IPS DF 6.9 (cell line): ENCODE measurements around the gene ENPP7.

Source experiments
- DNase-seq: peaks from one replicate; pipeline ENCODE4 v3.0.0-alpha.2; 2013; ENCODE audit warnings: low read depth, low spot score
- H3K27ac ChIP-seq: one replicate; pipeline ENCODE4 v1.5.1; 2013; ENCODE audit warnings: low read length, control low read depth
- H3K27me3 ChIP-seq: 2 replicates; pipeline ENCODE4 v1.6.1; 2013; ENCODE audit warnings: mild to moderate bottlenecking, low read length; ENCODE audit not compliant: control insufficient read depth, insufficient read depth
- H3K36me3 ChIP-seq: 2 replicates; pipeline ENCODE4 v1.6.1; 2013; ENCODE audit warnings: low read length; ENCODE audit not compliant: control insufficient read depth, insufficient read depth
- H3K4me1 ChIP-seq: 2 replicates; pipeline ENCODE4 v1.6.1; 2013; ENCODE audit warnings: low read length; ENCODE audit not compliant: control insufficient read depth, insufficient read depth
- H3K4me3 ChIP-seq: 2 replicates; pipeline ENCODE4 v1.5.1; 2013; ENCODE audit warnings: mild to moderate bottlenecking, low read length
- H3K9me3 ChIP-seq: 2 replicates; pipeline ENCODE4 v1.6.1; 2013; ENCODE audit warnings: low read length, inconsistent platforms; ENCODE audit not compliant: control insufficient read depth, insufficient read depth
- WGBS: extraction: QIAGEN DNeasy Blood & Tissue Kit; methylation state at CpG from one replicate; pipeline ENCODE4 v1.1.7; 2013; ENCODE audit warnings: mixed read lengths, missing lambda C conversion rate; ENCODE audit not compliant: insufficient read length, insufficient coverage; 5-methylcytosine and 5-hydroxymethylcytosine counted together

ENPP7 gene

GRCh38 chr17:79741751-79742588, 11.2 kb downstream of the ENPP7 start:
- DNase-seq = peak; percentile 76
- WGBS = no CpG with 5 or more reads among the region's 53 CpGs
- H3K4me3 ChIP-seq = peak overlapping the region; percentile 74; the same call in 1 of the 2 replicates
- H3K27ac ChIP-seq = no peak overlapping the region
- no peaks in the 10 kb centered on the region for H3K36me3 ChIP-seq
- no peaks in the 10 kb centered on the region for H3K9me3 ChIP-seq
- peaks cover 3% of the 10 kb centered on the region; the same call in 1 of the 2 replicates for H3K4me1 ChIP-seq
- H3K27me3 ChIP-seq = peaks cover 6% of the 10 kb centered on the region; the same call in 1 of the 2 replicates

- Histone ChIP-seq H3K36me3 (no peaks in the 10 kb centered on the region), H3K4me1 (peaks cover 3% of the 10 kb centered on the region; the same call in 1 of the 2 replicates), H3K9me3 (no peaks in the 10 kb centered on the region), H3K27ac (no peak overlapping the region), H3K4me3 (no peak overlapping the region), H3K27me3 (peaks cover 9% of the 10 kb centered on the region; the same call in 1 of the 2 replicates)
- no CpG with 5 or more reads among the region's 1 CpG for whole genome bisulfite sequencing
- no peak for DNase-seq
Observed at GRCh38 chr17:79742589-79742918, 11.8 kb downstream of the ENPP7 start.

GRCh38 chr17:79742951-79743476, 12.3 kb downstream of the ENPP7 start:
- H3K27ac ChIP-seq = no peak overlapping the region
- H3K36me3 ChIP-seq = no peaks in the 10 kb centered on the region
- WGBS = no CpG with 5 or more reads among the region's 7 CpGs
- H3K4me3 ChIP-seq = no peak overlapping the region
- H3K9me3 ChIP-seq = no peaks in the 10 kb centered on the region
- DNase-seq = no peak
- H3K27me3 ChIP-seq = peaks cover 13% of the 10 kb centered on the region
- H3K4me1 ChIP-seq = peaks cover 7% of the 10 kb centered on the region

GRCh38 chr17:79743614-79744013, 12.9 kb downstream of the ENPP7 start:
- H3K36me3 ChIP-seq = no peaks in the 10 kb centered on the region
- H3K27me3 ChIP-seq = peaks cover 17% of the 10 kb centered on the region
- no peak overlapping the region for H3K4me3 ChIP-seq
- WGBS = no CpG with 5 or more reads among the region's 5 CpGs
- no peak for DNase-seq
- H3K9me3 ChIP-seq = no peaks in the 10 kb centered on the region
- H3K27ac ChIP-seq = no peak overlapping the region
- H3K4me1 ChIP-seq = peaks cover 7% of the 10 kb centered on the region

GRCh38 chr17:79745641-79746105, 14.9 kb downstream of the ENPP7 start:
- Histone ChIP-seq H3K4me1 (peaks cover 7% of the 10 kb centered on the region), H3K36me3 (no peaks in the 10 kb centered on the region), H3K4me3 (no peak overlapping the region), H3K27me3 (peaks cover 17% of the 10 kb centered on the region), H3K27ac (no peak overlapping the region), H3K9me3 (no peaks in the 10 kb centered on the region)
- no peak for DNase-seq
- WGBS = no CpG with 5 or more reads among the region's 6 CpGs

- WGBS = no CpG with 5 or more reads among the region's 22 CpGs
- no peak for DNase-seq
- Histone ChIP-seq H3K27ac (no peak overlapping the region), H3K27me3 (peaks cover 15% of the 10 kb centered on the region), H3K4me3 (no peak overlapping the region), H3K4me1 (peaks cover 5% of the 10 kb centered on the region), H3K9me3 (no peaks in the 10 kb centered on the region), H3K36me3 (no peaks in the 10 kb centered on the region)
Observed at GRCh38 chr17:79746889-79747507, 16.3 kb downstream of the ENPP7 start.

- peaks cover 5% of the 10 kb centered on the region for H3K4me1 ChIP-seq
- no peak for DNase-seq
- WGBS = no CpG with 5 or more reads among the region's 74 CpGs
- H3K27me3 ChIP-seq = peaks cover 15% of the 10 kb centered on the region
- no peak overlapping the region for H3K27ac ChIP-seq
- peak overlapping the region; percentile 26; the same call in 1 of the 2 replicates for H3K4me3 ChIP-seq
- H3K9me3 ChIP-seq = no peaks in the 10 kb centered on the region
- no peaks in the 10 kb centered on the region for H3K36me3 ChIP-seq
Observed at GRCh38 chr17:79747508-79748294, 17.0 kb downstream of the ENPP7 start.

- WGBS = no CpG with 5 or more reads among the region's 55 CpGs
- DNase-seq = no peak
- Histone ChIP-seq H3K27ac (no peak overlapping the region), H3K4me3 (peak overlapping the region; percentile 26), H3K27me3 (peaks cover 15% of the 10 kb centered on the region), H3K36me3 (no peaks in the 10 kb centered on the region), H3K9me3 (no peaks in the 10 kb centered on the region), H3K4me1 (peaks cover 5% of the 10 kb centered on the region)
Observed at GRCh38 chr17:79748295-79749099, 17.8 kb downstream of the ENPP7 start.

GRCh38 chr17:79749156-79749815, 18.5 kb downstream of the ENPP7 start:
- Histone ChIP-seq H3K36me3 (no peaks in the 10 kb centered on the region), H3K27me3 (peaks cover 15% of the 10 kb centered on the region), H3K27ac (no peak overlapping the region), H3K9me3 (no peaks in the 10 kb centered on the region), H3K4me3 (no peak overlapping the region), H3K4me1 (peaks cover 5% of the 10 kb centered on the region)
- DNase-seq = no peak
- WGBS = no CpG with 5 or more reads among the region's 3 CpGs
